ENCODE results near the gene FGF5.

The FGF5 gene

DNA sequence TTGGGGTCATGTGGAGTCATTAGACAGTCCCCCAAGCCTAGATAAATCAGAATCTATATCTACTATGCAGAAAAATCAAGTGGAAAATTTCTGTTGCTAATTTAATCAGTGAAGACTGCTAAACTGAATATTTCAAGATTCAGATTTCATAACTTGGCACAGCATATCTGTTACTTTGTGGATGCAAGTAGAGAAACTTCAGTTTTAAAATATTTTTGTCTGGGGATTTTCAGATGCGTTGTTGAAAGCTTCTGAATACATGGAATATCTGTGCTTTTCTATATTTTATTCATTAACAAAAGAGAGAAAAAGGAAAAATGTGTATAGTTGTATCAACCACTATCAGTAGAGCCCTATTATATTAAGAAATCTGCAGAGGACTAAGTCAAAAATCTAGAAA is 4.4 kb downstream of the FGF5 start:
- Histone ChIP-seq H2BK15ac (ENCODE audit: low read length) (no peak overlapping the region), H4K8ac (ENCODE audit: low read depth, low read length) (no peak overlapping the region), H3K79me1 (ENCODE audit: low read depth, low read length) (no peaks in the 10 kb centered on the region), H2BK5ac (ENCODE audit: low read length) (no peak overlapping the region), H3K14ac (ENCODE audit: low read length) (no peak overlapping the region), H2BK120ac (ENCODE audit: low read depth, low read length) (no peak overlapping the region), H4K91ac (ENCODE audit: low read depth, low read length, poor library complexity) (no peak overlapping the region), H3K9me3 (replicated peaks in 1 of 2; ENCODE audit: control insufficient read depth in 2 of 2, insufficient read depth in 1 of 2, low read depth in 1 of 2, low read length in 2 of 2) (no peaks in the 10 kb centered on the region), H3K4me2 (ENCODE audit: insufficient read depth, low read length, poor library complexity, severe bottlenecking) (no peak overlapping the region), H2BK12ac (ENCODE audit: low read length) (no peak overlapping the region), H3K27me3 (ENCODE audit: control insufficient read depth in 3 of 3, insufficient read depth in 3 of 3, low read depth in 1 of 3, low read length in 3 of 3) (peaks cover 23 to 46% (median 36%) of the 10 kb centered on the region in 3 experiments), H2AFZ (ENCODE audit: low read length) (no peak overlapping the region), H2AK5ac (ENCODE audit: low read depth, low read length) (no peak overlapping the region), H3K4ac (ENCODE audit: low read length) (no peak overlapping the region), H3K4me1 (ENCODE audit: control insufficient read depth in 2 of 2, insufficient read depth in 1 of 2, low read depth in 1 of 2, low read length in 2 of 2) (peaks cover 2 to 11% of the 10 kb centered on the region in 2 donors), H3K27ac (replicated peaks; ENCODE audit: low read length) (no peak overlapping the region), H3K18ac (ENCODE audit: low read length) (no peak overlapping the region), H3K9ac (ENCODE audit: low read depth, low read length, poor library complexity) (no peak overlapping the region), H3K23ac (ENCODE audit: low read depth, low read length, poor library complexity) (no peak overlapping the region), H3K4me3 (ENCODE audit: low read length in 2 of 2) (no peak overlapping the region), H3K36me3 (replicated peaks in 1 of 2; ENCODE audit: control insufficient read depth in 2 of 2, insufficient read depth in 2 of 2, low read length in 2 of 2) (no peaks in the 10 kb centered on the region)
- no peak for DNase-seq (ENCODE audit: low spot score)
- WGBS, 2 donors (ENCODE audit: extremely low coverage in 2 of 2, insufficient read length in 2 of 2, insufficient replicate concordance in 1 of 2): no CpG with 5 or more reads among the region's 1 CpG

GRCh38 chr4:80271801-80272200 is 5.3 kb downstream of the FGF5 start:
- H3K14ac ChIP-seq (ENCODE audit: low read length): no peak overlapping the region
- H3K23ac ChIP-seq (ENCODE audit: low read depth, low read length, poor library complexity): no peak overlapping the region
- no peak overlapping the region for H3K9ac ChIP-seq (ENCODE audit: low read depth, low read length, poor library complexity)
- no peaks in the 10 kb centered on the region for H3K9me3 ChIP-seq (replicated peaks in 1 of 2; ENCODE audit: control insufficient read depth in 2 of 2, insufficient read depth in 1 of 2, low read depth in 1 of 2, low read length in 2 of 2)
- no peak overlapping the region for H2BK15ac ChIP-seq (ENCODE audit: low read length)
- no peak overlapping the region for H2AK5ac ChIP-seq (ENCODE audit: low read depth, low read length)
- no peak overlapping the region for H4K91ac ChIP-seq (ENCODE audit: low read depth, low read length, poor library complexity)
- H2BK120ac ChIP-seq (ENCODE audit: low read depth, low read length): no peak overlapping the region
- WGBS, 2 donors (ENCODE audit: extremely low coverage in 2 of 2, insufficient read length in 2 of 2, insufficient replicate concordance in 1 of 2): no CpG with 5 or more reads among the region's 3 CpGs
- H3K18ac ChIP-seq (ENCODE audit: low read length): no peak overlapping the region
- H3K4me1 ChIP-seq (ENCODE audit: control insufficient read depth in 2 of 2, insufficient read depth in 1 of 2, low read depth in 1 of 2, low read length in 2 of 2): peaks cover 0 to 5% of the 10 kb centered on the region in 2 donors
- H3K27me3 ChIP-seq (ENCODE audit: control insufficient read depth in 3 of 3, insufficient read depth in 3 of 3, low read depth in 1 of 3, low read length in 3 of 3): peaks cover 16 to 36% (median 27%) of the 10 kb centered on the region in 3 experiments
- H3K4ac ChIP-seq (ENCODE audit: low read length): no peak overlapping the region
- H3K79me1 ChIP-seq (ENCODE audit: low read depth, low read length): no peaks in the 10 kb centered on the region
- H2BK5ac ChIP-seq (ENCODE audit: low read length): no peak overlapping the region
- no peak overlapping the region for H2BK12ac ChIP-seq (ENCODE audit: low read length)
- no peak overlapping the region for H4K8ac ChIP-seq (ENCODE audit: low read depth, low read length)
- no peak overlapping the region for H3K4me3 ChIP-seq (ENCODE audit: low read length in 2 of 2)
- no peak overlapping the region for H2AFZ ChIP-seq (ENCODE audit: low read length)
- no peak overlapping the region for H3K4me2 ChIP-seq (ENCODE audit: insufficient read depth, low read length, poor library complexity, severe bottlenecking)
- no peak overlapping the region for H3K27ac ChIP-seq (replicated peaks; ENCODE audit: low read length)
- DNase-seq (ENCODE audit: low spot score): no peak
- H3K36me3 ChIP-seq (replicated peaks in 1 of 2; ENCODE audit: control insufficient read depth in 2 of 2, insufficient read depth in 2 of 2, low read length in 2 of 2): no peaks in the 10 kb centered on the region

DNA sequence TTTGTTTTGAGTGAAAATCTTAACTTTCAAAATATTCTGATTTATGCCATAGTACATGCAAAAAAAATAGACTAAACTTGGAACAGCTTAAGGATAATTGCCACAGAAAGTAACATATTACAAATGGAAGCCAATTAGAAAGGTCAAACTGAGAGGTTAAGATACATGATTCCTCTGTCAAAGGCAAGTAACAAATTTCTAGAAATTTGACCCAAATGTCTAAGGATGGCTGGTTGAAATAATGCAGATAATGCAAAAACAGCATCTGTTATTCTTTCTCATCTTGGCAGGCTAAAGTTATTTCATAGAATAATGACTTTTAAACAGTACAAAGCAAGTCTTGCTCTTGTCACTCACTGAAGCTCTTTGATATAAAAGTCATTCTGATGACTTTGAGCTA is 10.5 kb downstream of the FGF5 start:
- no peaks in the 10 kb centered on the region for H3K4me1 ChIP-seq (ENCODE audit: control insufficient read depth in 2 of 2, insufficient read depth in 1 of 2, low read depth in 1 of 2, low read length in 2 of 2)
- no peak overlapping the region for H3K27ac ChIP-seq (replicated peaks; ENCODE audit: low read length)
- H4K8ac ChIP-seq (ENCODE audit: low read depth, low read length): no peak overlapping the region
- H3K9me3 ChIP-seq (replicated peaks in 1 of 2; ENCODE audit: control insufficient read depth in 2 of 2, insufficient read depth in 1 of 2, low read depth in 1 of 2, low read length in 2 of 2): no peaks in the 10 kb centered on the region
- H3K4me3 ChIP-seq (ENCODE audit: low read length in 2 of 2): no peak overlapping the region
- H2BK120ac ChIP-seq (ENCODE audit: low read depth, low read length): no peak overlapping the region
- H3K9ac ChIP-seq (ENCODE audit: low read depth, low read length, poor library complexity): no peak overlapping the region
- no peak overlapping the region for H2AFZ ChIP-seq (ENCODE audit: low read length)
- H3K27me3 ChIP-seq (ENCODE audit: control insufficient read depth in 3 of 3, insufficient read depth in 3 of 3, low read depth in 1 of 3, low read length in 3 of 3): no peaks in the 10 kb centered on the region
- no peak overlapping the region for H2BK12ac ChIP-seq (ENCODE audit: low read length)
- no peak for DNase-seq (ENCODE audit: low spot score)
- H3K18ac ChIP-seq (ENCODE audit: low read length): no peak overlapping the region
- H2BK5ac ChIP-seq (ENCODE audit: low read length): no peak overlapping the region
- no peak overlapping the region for H2BK15ac ChIP-seq (ENCODE audit: low read length)
- no peak overlapping the region for H2AK5ac ChIP-seq (ENCODE audit: low read depth, low read length)
- no peaks in the 10 kb centered on the region for H3K79me1 ChIP-seq (ENCODE audit: low read depth, low read length)
- no peak overlapping the region for H3K14ac ChIP-seq (ENCODE audit: low read length)
- no peak overlapping the region for H3K4ac ChIP-seq (ENCODE audit: low read length)
- H3K4me2 ChIP-seq (ENCODE audit: insufficient read depth, low read length, poor library complexity, severe bottlenecking): no peak overlapping the region
- no peak overlapping the region for H4K91ac ChIP-seq (ENCODE audit: low read depth, low read length, poor library complexity)
- H3K23ac ChIP-seq (ENCODE audit: low read depth, low read length, poor library complexity): no peak overlapping the region
- no peaks in the 10 kb centered on the region for H3K36me3 ChIP-seq (replicated peaks in 1 of 2; ENCODE audit: control insufficient read depth in 2 of 2, insufficient read depth in 2 of 2, low read length in 2 of 2)

DNA sequence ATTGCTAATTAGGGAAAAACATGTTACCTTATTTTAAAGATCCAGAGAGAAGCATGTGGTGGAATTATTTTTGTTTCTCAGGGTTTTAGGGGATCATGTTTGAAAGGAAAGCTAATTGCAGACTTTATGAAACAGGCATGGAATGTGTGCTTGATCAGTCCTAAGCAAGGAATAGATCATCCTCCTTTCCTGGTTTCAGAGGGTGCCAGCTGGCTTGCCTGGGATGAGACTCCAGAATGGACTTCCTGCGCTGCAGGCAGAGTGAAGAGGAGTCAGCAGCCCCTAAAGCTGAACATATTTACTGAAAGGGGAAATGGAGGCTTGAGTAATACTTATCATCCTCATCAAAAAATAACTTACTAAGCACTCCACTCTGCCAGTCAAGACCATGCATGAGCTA is 13.3 kb downstream of the FGF5 start:
- Histone ChIP-seq H3K4me2 (ENCODE audit: insufficient read depth, low read length, poor library complexity, severe bottlenecking) (no peak overlapping the region), H2BK5ac (ENCODE audit: low read length) (no peak overlapping the region), H3K27me3 (ENCODE audit: control insufficient read depth in 3 of 3, insufficient read depth in 3 of 3, low read depth in 1 of 3, low read length in 3 of 3) (no peaks in the 10 kb centered on the region), H4K8ac (ENCODE audit: low read depth, low read length) (no peak overlapping the region), H3K23ac (ENCODE audit: low read depth, low read length, poor library complexity) (no peak overlapping the region), H2AK5ac (ENCODE audit: low read depth, low read length) (no peak overlapping the region), H3K9me3 (replicated peaks in 1 of 2; ENCODE audit: control insufficient read depth in 2 of 2, insufficient read depth in 1 of 2, low read depth in 1 of 2, low read length in 2 of 2) (no peaks in the 10 kb centered on the region), H3K9ac (ENCODE audit: low read depth, low read length, poor library complexity) (no peak overlapping the region), H3K27ac (replicated peaks; ENCODE audit: low read length) (no peak overlapping the region), H2AFZ (ENCODE audit: low read length) (no peak overlapping the region), H3K18ac (ENCODE audit: low read length) (no peak overlapping the region), H3K36me3 (replicated peaks in 1 of 2; ENCODE audit: control insufficient read depth in 2 of 2, insufficient read depth in 2 of 2, low read length in 2 of 2) (no peaks in the 10 kb centered on the region), H3K4me1 (ENCODE audit: control insufficient read depth in 2 of 2, insufficient read depth in 1 of 2, low read depth in 1 of 2, low read length in 2 of 2) (no peaks in the 10 kb centered on the region), H4K91ac (ENCODE audit: low read depth, low read length, poor library complexity) (no peak overlapping the region), H3K4me3 (ENCODE audit: low read length in 2 of 2) (no peak overlapping the region), H2BK12ac (ENCODE audit: low read length) (no peak overlapping the region), H2BK120ac (ENCODE audit: low read depth, low read length) (no peak overlapping the region), H3K14ac (ENCODE audit: low read length) (no peak overlapping the region), H2BK15ac (ENCODE audit: low read length) (no peak overlapping the region), H3K79me1 (ENCODE audit: low read depth, low read length) (no peaks in the 10 kb centered on the region), H3K4ac (ENCODE audit: low read length) (no peak overlapping the region)
- no peak for DNase-seq (ENCODE audit: low spot score)
- WGBS, 2 donors (ENCODE audit: extremely low coverage in 2 of 2, insufficient read length in 2 of 2, insufficient replicate concordance in 1 of 2): no CpG with 5 or more reads among the region's 1 CpG

Measured in neuronal stem cell (in vitro differentiated cells).